Stimulated activated CD4-positive, alpha-beta T cell treated with anti-CD3 and anti-CD28 coated beads, Interleukin-1b, Interleukin-23, amount 100 ng/mL, for 24 hours (primary cell): ENCODE measurements around the gene DMAC2.
"Not testable (repeated sequence)": the region's sequence is repeated elsewhere in the genome, so short reads cannot be mapped to it uniquely, and the experiment has no call there.

Experiments
- DNase-seq, 4 experiments: peaks; one replicate each; pipeline ENCODE4 v3.0.0-alpha.2; 2020; ENCODE audit warnings: low read depth in 4 of 4, low spot score in 1 of 4

The DMAC2 gene

GRCh38 chr19:41439441-41440222, at the start of gene DMAC2:
DMAC2 (minus strand) TSS chr19:41439912; CDS start chr19:41439899, 13 bp downstream.
- peak; percentile 79 to 95 (median 92) for DNase-seq

GRCh38 chr19:41486953-41487352, 47.2 kb upstream of the DMAC2 start:
- DNase-seq = not testable (repeated sequence)

- DNase-seq = no peak
Observed at GRCh38 chr19:41484822-41485221, 45.1 kb upstream of the DMAC2 start.

GRCh38 chr19:41480336-41480735, 40.6 kb upstream of the DMAC2 start:
- no peak for DNase-seq

GRCh38 chr19:41479757-41480191, 40.1 kb upstream of the DMAC2 start:
- no peak for DNase-seq

GRCh38 chr19:41478875-41479756, 39.4 kb upstream of the DMAC2 start:
- no peak for DNase-seq

- DNase-seq = no peak
Observed at GRCh38 chr19:41478171-41478570, 38.5 kb upstream of the DMAC2 start.

- DNase-seq = no peak
Observed at GRCh38 chr19:41476583-41476982, 36.9 kb upstream of the DMAC2 start.

GRCh38 chr19:41463257-41464256, 23.8 kb upstream of the DMAC2 start:
- not testable (repeated sequence) for DNase-seq

- DNase-seq = no peak
Observed at GRCh38 chr19:41462497-41462896, 22.8 kb upstream of the DMAC2 start.

GRCh38 chr19:41457241-41457640, 17.5 kb upstream of the DMAC2 start:
- DNase-seq = no peak

GRCh38 chr19:41456342-41456918, 16.7 kb upstream of the DMAC2 start:
- no peak for DNase-seq

GRCh38 chr19:41455936-41456335, 16.2 kb upstream of the DMAC2 start:
- DNase-seq = no peak

GRCh38 chr19:41452584-41453275, 13.0 kb upstream of the DMAC2 start:
- DNase-seq = no peak

GRCh38 chr19:41449865-41450178, 10.1 kb upstream of the DMAC2 start:
- no peak for DNase-seq

GRCh38 chr19:41449079-41449864, 9.6 kb upstream of the DMAC2 start:
- peak; percentile 42 to 53 (median 50) for DNase-seq

GRCh38 chr19:41447732-41448332, 8.1 kb upstream of the DMAC2 start:
- no peak for DNase-seq

- DNase-seq = no peak
Observed at GRCh38 chr19:41445575-41445974, 5.9 kb upstream of the DMAC2 start.
